Stimulated activated CD8-positive, alpha-beta memory T cell treated with anti-CD3 and anti-CD28 coated beads, Interleukin-7, amount 100 ng/mL, for 1 hour (primary cell): ENCODE results near the gene P4HA3.
"Not testable (repeated sequence)": the region's sequence is repeated elsewhere in the genome, so short reads cannot be mapped to it uniquely, and the experiment has no call there.

ENCODE experiments used
- DNase-seq, 2 donors: peaks; one replicate each; pipeline ENCODE4 v3.0.0-alpha.2; 2020; ENCODE audit warnings: low read depth in 2 of 2

The P4HA3 gene

GRCh38 chr11:74311352-74311926 is at the start of gene P4HA3:
TSS of gene P4HA3 (minus strand) at chr11:74311640. CDS start at chr11:74311611, 29 bp downstream.
- DNase-seq = peak; percentile 5 to 13

- DNase-seq = no peak
Observed at GRCh38 chr11:74357449-74357848, 46.0 kb upstream of the P4HA3 start.

- no peak for DNase-seq
Observed at GRCh38 chr11:74355626-74356025, 44.2 kb upstream of the P4HA3 start.

GRCh38 chr11:74354036-74354435 is 42.6 kb upstream of the P4HA3 start:
- DNase-seq = no peak

- DNase-seq = no peak
Observed at GRCh38 chr11:74347381-74347780, 35.9 kb upstream of the P4HA3 start.

GRCh38 chr11:74345420-74345819 is 34.0 kb upstream of the P4HA3 start:
- DNase-seq = no peak

- no peak for DNase-seq
Observed at GRCh38 chr11:74341921-74342320, 30.5 kb upstream of the P4HA3 start.

GRCh38 chr11:74339619-74340018 is 28.2 kb upstream of the P4HA3 start:
- no peak for DNase-seq

GRCh38 chr11:74338963-74339362 is 27.5 kb upstream of the P4HA3 start:
- no peak for DNase-seq

GRCh38 chr11:74333193-74333592 is 21.8 kb upstream of the P4HA3 start:
- no peak for DNase-seq

GRCh38 chr11:74332291-74332690 is 20.9 kb upstream of the P4HA3 start:
- no peak for DNase-seq

GRCh38 chr11:74331000-74331399 is 19.6 kb upstream of the P4HA3 start:
- not testable (repeated sequence) for DNase-seq

- DNase-seq = no peak
Observed at GRCh38 chr11:74330075-74330858, 18.8 kb upstream of the P4HA3 start.

GRCh38 chr11:74327076-74327475 is 15.6 kb upstream of the P4HA3 start:
- no peak for DNase-seq

GRCh38 chr11:74326665-74327064 is 15.2 kb upstream of the P4HA3 start:
- no peak for DNase-seq

- no peak for DNase-seq
Observed at GRCh38 chr11:74325649-74326645, 14.5 kb upstream of the P4HA3 start.

GRCh38 chr11:74322667-74323066 is 11.2 kb upstream of the P4HA3 start:
- DNase-seq = no peak

- no peak for DNase-seq
Observed at GRCh38 chr11:74321487-74322188, 10.2 kb upstream of the P4HA3 start.

- DNase-seq = no peak
Observed at GRCh38 chr11:74320538-74320937, 9.1 kb upstream of the P4HA3 start.

GRCh38 chr11:74319139-74319816 is 7.8 kb upstream of the P4HA3 start:
- DNase-seq = no peak
